HG03066 (cell line): ENCODE results near the gene SPHK2.
"Not testable (repeated sequence)": the region's sequence is repeated elsewhere in the genome, so short reads cannot be mapped to it uniquely, and the experiment has no call there.

ENCODE experiments used
- ATAC-seq: cut with Tn5 transposase; IDR thresholded peaks from one replicate; pipeline ENCODE4 v1.9.1; 2021; ENCODE audit warnings: low read depth; ENCODE audit not compliant: unreplicated experiment

SPHK2 gene

GRCh38 chr19:48650974-48651682 is 31.8 kb downstream of the SPHK2 start:
- no peak for ATAC-seq

GRCh38 chr19:48651683-48652048 is 32.4 kb downstream of the SPHK2 start:
- ATAC-seq, result no peak

GRCh38 chr19:48654299-48655059 is 35.2 kb downstream of the SPHK2 start:
- no peak for ATAC-seq

GRCh38 chr19:48656840-48657474 is 37.7 kb downstream of the SPHK2 start:
- no peak for ATAC-seq

- not testable (repeated sequence) for ATAC-seq
These were observed 38.5 kb downstream of the SPHK2 start for GRCh38 chr19:48657828-48658227.

GRCh38 chr19:48658483-48658882 is 39.2 kb downstream of the SPHK2 start:
- no peak for ATAC-seq

- ATAC-seq, result no peak
These were observed 40.5 kb downstream of the SPHK2 start for GRCh38 chr19:48659768-48660167.

GRCh38 chr19:48660852-48661710 is 41.8 kb downstream of the SPHK2 start:
- ATAC-seq, result peak; percentile 81

GRCh38 chr19:48661711-48662090 is 42.4 kb downstream of the SPHK2 start:
- no peak for ATAC-seq

- no peak for ATAC-seq
These were observed 44.4 kb downstream of the SPHK2 start for GRCh38 chr19:48663667-48664066.

GRCh38 chr19:48664476-48664875 is 45.2 kb downstream of the SPHK2 start:
- ATAC-seq, result no peak

- no peak for ATAC-seq
These were observed 46.5 kb downstream of the SPHK2 start for GRCh38 chr19:48665786-48666185.

GRCh38 chr19:48668332-48668731 is 49.0 kb downstream of the SPHK2 start:
- ATAC-seq, result no peak

GRCh38 chr19:48668761-48669160 is 49.5 kb downstream of the SPHK2 start:
- no peak for ATAC-seq

GRCh38 chr19:48669903-48670668 is 50.8 kb downstream of the SPHK2 start:
- no peak for ATAC-seq

- ATAC-seq, result no peak
These were observed 51.6 kb downstream of the SPHK2 start for GRCh38 chr19:48670699-48671445.

- no peak for ATAC-seq
These were observed 52.2 kb downstream of the SPHK2 start for GRCh38 chr19:48671446-48671995.

GRCh38 chr19:48672994-48673393 is 53.7 kb downstream of the SPHK2 start, which contains the start of gene NTN5:
Gene NTN5, minus strand, starts transcription at chr19:48673017. Its CDS starts 2,031 bp downstream, at chr19:48670986.
- no peak for ATAC-seq
